K562 (cell line): ENCODE results near the gene AGXT.

ENCODE experiments used
- BMI1 ChIP-seq: fragments of 150-350 bp; IDR thresholded peaks from 2 replicates; pipeline ENCODE4 v1.6.1; 2014; ENCODE audit warnings: low read length
- FOXM1 ChIP-seq, 2 experiments: fragments of 450-650 bp in 1 of 2; sonication (generic) in 1 of 2; formaldehyde crosslinking in 1 of 2; IDR thresholded peaks; 2 replicates each; pipeline versions ENCODE4 v1.6.1 to v1.9.0; 2017 to 2022; ENCODE audit warnings: low read depth in 2 of 2, mild to moderate bottlenecking in 2 of 2, missing genetic modification reagents in 1 of 2, moderate library complexity in 1 of 2
- KDM1A ChIP-seq, 2 experiments: fragments of 450-650 bp; IDR thresholded peaks; 2 replicates each; pipeline ENCODE4 v1.6.1; 2016; ENCODE audit warnings: mild to moderate bottlenecking in 2 of 2
- KDM2B ChIP-seq: fragments of 250-450 bp; sonication (Bioruptor Pico); IDR thresholded peaks from 2 replicates; pipeline ENCODE4 v1.8.0; 2021; ENCODE audit warnings: mild to moderate bottlenecking, moderate library complexity
- MCM7 ChIP-seq, 2 experiments: fragments of 450-650 bp; IDR thresholded peaks; 2 replicates each; pipeline ENCODE4 v1.6.1; 2016 to 2018
- PATZ1 ChIP-seq: fragments of 250-450 bp; sonication (Bioruptor Pico); IDR thresholded peaks from 2 replicates; pipeline ENCODE4 v1.5.0; 2020; ENCODE audit warnings: mild to moderate bottlenecking, borderline replicate concordance
- PHF21A ChIP-seq: fragments of 450-650 bp; IDR thresholded peaks from 2 replicates; pipeline ENCODE4 v1.6.1; 2017; ENCODE audit warnings: low read depth, borderline replicate concordance
- ZNF263 ChIP-seq: sonication (generic); formaldehyde crosslinking; IDR thresholded peaks from 2 replicates; pipeline ENCODE4 v1.8.0; 2022; ENCODE audit warnings: mild to moderate bottlenecking, missing genetic modification reagents, borderline replicate concordance
- TF ChIP-seq, protein P1 (sequence below): fragments of 150-350 bp; IDR thresholded peaks from 2 replicates; pipeline ENCODE4 v1.6.1; 2014; ENCODE audit warnings: low read depth, mild to moderate bottlenecking, low read length, borderline replicate concordance
- TF ChIP-seq, protein P2 (sequence below), 2 experiments: fragments of 450-650 bp; formaldehyde crosslinking in 1 of 2; IDR thresholded peaks; 2 replicates each; pipeline versions ENCODE4 v1.4.0 to v1.6.1; 2014 to 2020; ENCODE audit warnings: mild to moderate bottlenecking in 2 of 2, borderline replicate concordance in 1 of 2, low read depth in 1 of 2

DNA sequence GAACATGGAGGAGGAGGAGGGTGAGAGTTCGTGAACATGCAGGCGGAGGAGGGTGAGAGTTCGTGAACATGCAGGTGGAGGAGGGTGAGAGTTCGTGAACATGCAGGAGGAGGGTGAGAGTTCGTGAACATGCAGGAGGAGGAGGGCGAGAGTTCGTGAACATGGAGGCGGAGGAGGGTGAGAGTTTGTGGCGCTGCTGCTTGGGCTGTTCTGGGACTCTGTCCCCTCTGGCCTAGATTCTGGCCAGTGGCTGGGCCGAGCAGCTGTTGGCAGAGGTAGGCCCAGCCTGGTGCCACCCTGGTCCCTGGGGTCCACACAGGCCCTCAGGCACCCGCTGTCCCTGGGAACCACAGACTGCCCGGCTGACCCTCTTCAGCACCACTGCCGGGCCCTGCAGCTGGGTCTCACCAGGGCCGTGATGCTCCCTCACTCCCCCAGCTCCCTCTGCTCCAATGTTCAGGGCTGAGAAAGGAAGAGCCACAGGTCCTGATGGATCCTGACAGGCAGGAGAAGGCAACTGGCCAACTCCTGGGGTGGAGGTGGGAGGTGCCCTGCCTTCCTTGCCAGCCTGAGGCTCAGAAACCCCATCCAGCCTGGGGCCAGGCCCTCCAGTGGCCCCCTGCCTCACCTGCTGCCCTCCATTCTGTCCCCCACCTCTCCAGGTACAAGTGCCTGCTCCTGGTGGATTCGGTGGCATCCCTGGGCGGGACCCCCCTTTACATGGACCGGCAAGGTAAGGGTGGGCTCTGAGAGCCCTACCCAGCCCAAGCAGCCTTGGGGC lies 3.9 kb downstream of the AGXT start:
- TF ChIP-seq, protein P1, sequence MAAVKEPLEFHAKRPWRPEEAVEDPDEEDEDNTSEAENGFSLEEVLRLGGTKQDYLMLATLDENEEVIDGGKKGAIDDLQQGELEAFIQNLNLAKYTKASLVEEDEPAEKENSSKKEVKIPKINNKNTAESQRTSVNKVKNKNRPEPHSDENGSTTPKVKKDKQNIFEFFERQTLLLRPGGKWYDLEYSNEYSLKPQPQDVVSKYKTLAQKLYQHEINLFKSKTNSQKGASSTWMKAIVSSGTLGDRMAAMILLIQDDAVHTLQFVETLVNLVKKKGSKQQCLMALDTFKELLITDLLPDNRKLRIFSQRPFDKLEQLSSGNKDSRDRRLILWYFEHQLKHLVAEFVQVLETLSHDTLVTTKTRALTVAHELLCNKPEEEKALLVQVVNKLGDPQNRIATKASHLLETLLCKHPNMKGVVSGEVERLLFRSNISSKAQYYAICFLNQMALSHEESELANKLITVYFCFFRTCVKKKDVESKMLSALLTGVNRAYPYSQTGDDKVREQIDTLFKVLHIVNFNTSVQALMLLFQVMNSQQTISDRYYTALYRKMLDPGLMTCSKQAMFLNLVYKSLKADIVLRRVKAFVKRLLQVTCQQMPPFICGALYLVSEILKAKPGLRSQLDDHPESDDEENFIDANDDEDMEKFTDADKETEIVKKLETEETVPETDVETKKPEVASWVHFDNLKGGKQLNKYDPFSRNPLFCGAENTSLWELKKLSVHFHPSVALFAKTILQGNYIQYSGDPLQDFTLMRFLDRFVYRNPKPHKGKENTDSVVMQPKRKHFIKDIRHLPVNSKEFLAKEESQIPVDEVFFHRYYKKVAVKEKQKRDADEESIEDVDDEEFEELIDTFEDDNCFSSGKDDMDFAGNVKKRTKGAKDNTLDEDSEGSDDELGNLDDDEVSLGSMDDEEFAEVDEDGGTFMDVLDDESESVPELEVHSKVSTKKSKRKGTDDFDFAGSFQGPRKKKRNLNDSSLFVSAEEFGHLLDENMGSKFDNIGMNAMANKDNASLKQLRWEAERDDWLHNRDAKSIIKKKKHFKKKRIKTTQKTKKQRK, result no peak
- TF ChIP-seq MCM7 (IDR thresholded peaks at IDR 0.05) (no peak), PATZ1 (no peak), FOXM1 (IDR thresholded peaks at IDR 0.05; ENCODE audit: low read depth) (no peak), FOXM1 (CRISPR knock-in tag; IDR thresholded peaks at IDR 0.05; ENCODE audit: low read depth) (no peak), ZNF263 (CRISPR knock-in tag) (peak; percentile 82), PHF21A (no peak), BMI1 (no peak), KDM1A (IDR thresholded peaks at IDR 0.05) (no peak), KDM2B (CRISPR knock-in tag) (no peak)
- TF ChIP-seq, protein P2, sequence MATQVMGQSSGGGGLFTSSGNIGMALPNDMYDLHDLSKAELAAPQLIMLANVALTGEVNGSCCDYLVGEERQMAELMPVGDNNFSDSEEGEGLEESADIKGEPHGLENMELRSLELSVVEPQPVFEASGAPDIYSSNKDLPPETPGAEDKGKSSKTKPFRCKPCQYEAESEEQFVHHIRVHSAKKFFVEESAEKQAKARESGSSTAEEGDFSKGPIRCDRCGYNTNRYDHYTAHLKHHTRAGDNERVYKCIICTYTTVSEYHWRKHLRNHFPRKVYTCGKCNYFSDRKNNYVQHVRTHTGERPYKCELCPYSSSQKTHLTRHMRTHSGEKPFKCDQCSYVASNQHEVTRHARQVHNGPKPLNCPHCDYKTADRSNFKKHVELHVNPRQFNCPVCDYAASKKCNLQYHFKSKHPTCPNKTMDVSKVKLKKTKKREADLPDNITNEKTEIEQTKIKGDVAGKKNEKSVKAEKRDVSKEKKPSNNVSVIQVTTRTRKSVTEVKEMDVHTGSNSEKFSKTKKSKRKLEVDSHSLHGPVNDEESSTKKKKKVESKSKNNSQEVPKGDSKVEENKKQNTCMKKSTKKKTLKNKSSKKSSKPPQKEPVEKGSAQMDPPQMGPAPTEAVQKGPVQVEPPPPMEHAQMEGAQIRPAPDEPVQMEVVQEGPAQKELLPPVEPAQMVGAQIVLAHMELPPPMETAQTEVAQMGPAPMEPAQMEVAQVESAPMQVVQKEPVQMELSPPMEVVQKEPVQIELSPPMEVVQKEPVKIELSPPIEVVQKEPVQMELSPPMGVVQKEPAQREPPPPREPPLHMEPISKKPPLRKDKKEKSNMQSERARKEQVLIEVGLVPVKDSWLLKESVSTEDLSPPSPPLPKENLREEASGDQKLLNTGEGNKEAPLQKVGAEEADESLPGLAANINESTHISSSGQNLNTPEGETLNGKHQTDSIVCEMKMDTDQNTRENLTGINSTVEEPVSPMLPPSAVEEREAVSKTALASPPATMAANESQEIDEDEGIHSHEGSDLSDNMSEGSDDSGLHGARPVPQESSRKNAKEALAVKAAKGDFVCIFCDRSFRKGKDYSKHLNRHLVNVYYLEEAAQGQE (IDR thresholded peaks at IDR 0.05; ENCODE audit: borderline replicate concordance), result no peak
- TF ChIP-seq, protein P2 (CRISPR knock-in tag; IDR thresholded peaks at IDR 0.05; ENCODE audit: low read depth), result no peak
